GM12878 (cell line): ENCODE data around the gene DYSF. TPM values are rescaled to one million over a fixed set of nuclear protein-coding genes. Genes with fewer than 3 reads are reported as not detected.

Experiments used
- MYC ChIP-seq: IDR thresholded peaks from 2 replicates; pipeline ENCODE4 v1.6.1; 2011; ENCODE audit warnings: mild to moderate bottlenecking, low read length, moderate library complexity, inconsistent platforms; ENCODE audit not compliant: insufficient read depth, insufficient replicate concordance, insufficient read length, severe bottlenecking
- SP1 ChIP-seq: IDR thresholded peaks from one replicate; pipeline ENCODE4 v1.6.1; 2011; ENCODE audit warnings: low read depth, low read length
- SREBF1 ChIP-seq: IDR thresholded peaks from 2 replicates; pipeline ENCODE4 v1.6.1; 2012; ENCODE audit warnings: mild to moderate bottlenecking, low read length
- polyA plus RNA-seq, 11 experiments: library from polyadenylated mRNA; depleted of rRNA in 4 of 11; unstranded in 6 of 11; stranded (reverse) in 5 of 11; fragments of >200 nt; fragmentation: Nextera tagmentation in 4 of 11; fragmentation: Illumina TruSeq in 1 of 11; extraction: Ambion mirVana in 4 of 11; extraction: Trizol in 1 of 11; gene quantifications; 1 replicate in 1 of 11; 2 replicates in 10 of 11; pipeline versions ENCODE4 v1.2.1 to v1.2.3, GENCODE V29; 2011 to 2016; ENCODE audit warnings: inconsistent platforms in 2 of 11, missing spikeins in 2 of 11, low read depth in 1 of 11
- total RNA-seq, 4 experiments: library from RNA; depleted of rRNA in 3 of 4; stranded (reverse); fragments of >200 nt in 3 of 4; fragmentation: Illumina TruSeq in 1 of 4; extraction: Trizol in 1 of 4; gene quantifications; 2 replicates each; pipeline versions ENCODE4 v1.2.1 to v1.2.3, GENCODE V29; 2013 to 2021
- TF ChIP-seq, protein P1 (sequence below): fragments of 450-650 bp; formaldehyde crosslinking; IDR thresholded peaks from 2 replicates; pipeline ENCODE4 v1.5.0; 2022; ENCODE audit warnings: mild to moderate bottlenecking, missing genetic modification characterization
- TF ChIP-seq, protein P2 (sequence below): fragments of 150-350 bp; IDR thresholded peaks from 2 replicates; pipeline ENCODE4 v1.6.1; 2016; ENCODE audit warnings: low read depth, low read length
- TF ChIP-seq, protein P3 (sequence below): IDR thresholded peaks from 2 replicates; pipeline ENCODE4 v1.6.1; 2012; ENCODE audit warnings: low read depth, low read length, improper control_type of control experiment

Gene DYSF
- total and polyA plus RNA-seq, 10 of the 15 experiments (the other 5 are each of a cell fraction or from before 2014, with no cell fraction given): under 0.01 to 0.15 (median 0.03) TPM; not detected in 7

DNA sequence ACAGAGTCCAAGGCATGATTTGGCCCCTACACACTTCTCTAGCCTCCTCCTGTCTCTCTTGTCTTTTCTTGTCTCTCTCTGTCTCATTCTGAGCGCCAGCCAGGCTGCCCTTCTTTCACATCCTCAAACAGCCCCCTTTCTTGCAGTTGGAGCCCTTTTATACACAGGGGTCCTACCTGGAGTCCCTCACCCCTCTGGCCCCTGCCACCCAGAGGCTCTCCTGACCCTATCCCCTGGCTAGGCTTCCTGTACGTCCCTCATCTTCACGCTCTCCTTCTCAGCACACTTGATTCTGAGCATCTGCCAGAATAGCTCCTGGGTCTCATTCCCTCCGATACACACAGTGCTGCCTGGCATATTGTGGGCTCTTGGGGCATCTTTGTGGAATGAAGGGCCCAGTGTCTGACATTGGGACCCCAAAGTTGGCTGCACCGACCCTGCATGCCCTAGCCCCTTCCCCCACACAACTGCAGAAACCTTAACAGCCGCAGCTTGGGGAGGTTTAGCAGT, 261.9 kb downstream of the DYSF start (continued):
- TF ChIP-seq, protein P1, sequence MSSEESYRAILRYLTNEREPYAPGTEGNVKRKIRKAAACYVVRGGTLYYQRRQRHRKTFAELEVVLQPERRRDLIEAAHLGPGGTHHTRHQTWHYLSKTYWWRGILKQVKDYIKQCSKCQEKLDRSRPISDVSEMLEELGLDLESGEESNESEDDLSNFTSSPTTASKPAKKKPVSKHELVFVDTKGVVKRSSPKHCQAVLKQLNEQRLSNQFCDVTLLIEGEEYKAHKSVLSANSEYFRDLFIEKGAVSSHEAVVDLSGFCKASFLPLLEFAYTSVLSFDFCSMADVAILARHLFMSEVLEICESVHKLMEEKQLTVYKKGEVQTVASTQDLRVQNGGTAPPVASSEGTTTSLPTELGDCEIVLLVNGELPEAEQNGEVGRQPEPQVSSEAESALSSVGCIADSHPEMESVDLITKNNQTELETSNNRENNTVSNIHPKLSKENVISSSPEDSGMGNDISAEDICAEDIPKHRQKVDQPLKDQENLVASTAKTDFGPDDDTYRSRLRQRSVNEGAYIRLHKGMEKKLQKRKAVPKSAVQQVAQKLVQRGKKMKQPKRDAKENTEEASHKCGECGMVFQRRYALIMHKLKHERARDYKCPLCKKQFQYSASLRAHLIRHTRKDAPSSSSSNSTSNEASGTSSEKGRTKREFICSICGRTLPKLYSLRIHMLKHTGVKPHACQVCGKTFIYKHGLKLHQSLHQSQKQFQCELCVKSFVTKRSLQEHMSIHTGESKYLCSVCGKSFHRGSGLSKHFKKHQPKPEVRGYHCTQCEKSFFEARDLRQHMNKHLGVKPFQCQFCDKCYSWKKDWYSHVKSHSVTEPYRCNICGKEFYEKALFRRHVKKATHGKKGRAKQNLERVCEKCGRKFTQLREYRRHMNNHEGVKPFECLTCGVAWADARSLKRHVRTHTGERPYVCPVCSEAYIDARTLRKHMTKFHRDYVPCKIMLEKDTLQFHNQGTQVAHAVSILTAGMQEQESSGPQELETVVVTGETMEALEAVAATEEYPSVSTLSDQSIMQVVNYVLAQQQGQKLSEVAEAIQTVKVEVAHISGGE (CRISPR knock-in tag): no peak
- TF ChIP-seq, protein P2, sequence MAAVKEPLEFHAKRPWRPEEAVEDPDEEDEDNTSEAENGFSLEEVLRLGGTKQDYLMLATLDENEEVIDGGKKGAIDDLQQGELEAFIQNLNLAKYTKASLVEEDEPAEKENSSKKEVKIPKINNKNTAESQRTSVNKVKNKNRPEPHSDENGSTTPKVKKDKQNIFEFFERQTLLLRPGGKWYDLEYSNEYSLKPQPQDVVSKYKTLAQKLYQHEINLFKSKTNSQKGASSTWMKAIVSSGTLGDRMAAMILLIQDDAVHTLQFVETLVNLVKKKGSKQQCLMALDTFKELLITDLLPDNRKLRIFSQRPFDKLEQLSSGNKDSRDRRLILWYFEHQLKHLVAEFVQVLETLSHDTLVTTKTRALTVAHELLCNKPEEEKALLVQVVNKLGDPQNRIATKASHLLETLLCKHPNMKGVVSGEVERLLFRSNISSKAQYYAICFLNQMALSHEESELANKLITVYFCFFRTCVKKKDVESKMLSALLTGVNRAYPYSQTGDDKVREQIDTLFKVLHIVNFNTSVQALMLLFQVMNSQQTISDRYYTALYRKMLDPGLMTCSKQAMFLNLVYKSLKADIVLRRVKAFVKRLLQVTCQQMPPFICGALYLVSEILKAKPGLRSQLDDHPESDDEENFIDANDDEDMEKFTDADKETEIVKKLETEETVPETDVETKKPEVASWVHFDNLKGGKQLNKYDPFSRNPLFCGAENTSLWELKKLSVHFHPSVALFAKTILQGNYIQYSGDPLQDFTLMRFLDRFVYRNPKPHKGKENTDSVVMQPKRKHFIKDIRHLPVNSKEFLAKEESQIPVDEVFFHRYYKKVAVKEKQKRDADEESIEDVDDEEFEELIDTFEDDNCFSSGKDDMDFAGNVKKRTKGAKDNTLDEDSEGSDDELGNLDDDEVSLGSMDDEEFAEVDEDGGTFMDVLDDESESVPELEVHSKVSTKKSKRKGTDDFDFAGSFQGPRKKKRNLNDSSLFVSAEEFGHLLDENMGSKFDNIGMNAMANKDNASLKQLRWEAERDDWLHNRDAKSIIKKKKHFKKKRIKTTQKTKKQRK: no peak
- no peak for TF ChIP-seq MYC
- TF ChIP-seq SP1: no peak
- TF ChIP-seq SREBF1: no peak
- TF ChIP-seq, protein P3, sequence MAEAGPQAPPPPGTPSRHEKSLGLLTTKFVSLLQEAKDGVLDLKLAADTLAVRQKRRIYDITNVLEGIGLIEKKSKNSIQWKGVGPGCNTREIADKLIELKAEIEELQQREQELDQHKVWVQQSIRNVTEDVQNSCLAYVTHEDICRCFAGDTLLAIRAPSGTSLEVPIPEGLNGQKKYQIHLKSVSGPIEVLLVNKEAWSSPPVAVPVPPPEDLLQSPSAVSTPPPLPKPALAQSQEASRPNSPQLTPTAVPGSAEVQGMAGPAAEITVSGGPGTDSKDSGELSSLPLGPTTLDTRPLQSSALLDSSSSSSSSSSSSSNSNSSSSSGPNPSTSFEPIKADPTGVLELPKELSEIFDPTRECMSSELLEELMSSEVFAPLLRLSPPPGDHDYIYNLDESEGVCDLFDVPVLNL: no peak
